Activated gamma-delta T cell (primary cell): ENCODE results near the gene USP53.
A peak's percentile ranks its signal among the peaks of the same experiment; 100 is the strongest.

Experiments used
- DNase-seq: peaks from one replicate; lab custom pipeline; 2025; lab: John Stamatoyannopoulos, UW
- total RNA-seq, 2 donors: gene quantifications; one replicate each; lab custom pipeline; 2026; lab: John Stamatoyannopoulos, UW

Gene USP53
- total RNA-seq, result 45.1 to 73.1 reads per million in 2 donors

- DNase-seq, result peak; percentile 88
Observed at GRCh38 chr4:119212234-119212963, at the start of gene USP53. TSS of gene USP53 (plus strand) at chr4:119212713. CDS start at chr4:119239760, 27,047 bp downstream.

DNA sequence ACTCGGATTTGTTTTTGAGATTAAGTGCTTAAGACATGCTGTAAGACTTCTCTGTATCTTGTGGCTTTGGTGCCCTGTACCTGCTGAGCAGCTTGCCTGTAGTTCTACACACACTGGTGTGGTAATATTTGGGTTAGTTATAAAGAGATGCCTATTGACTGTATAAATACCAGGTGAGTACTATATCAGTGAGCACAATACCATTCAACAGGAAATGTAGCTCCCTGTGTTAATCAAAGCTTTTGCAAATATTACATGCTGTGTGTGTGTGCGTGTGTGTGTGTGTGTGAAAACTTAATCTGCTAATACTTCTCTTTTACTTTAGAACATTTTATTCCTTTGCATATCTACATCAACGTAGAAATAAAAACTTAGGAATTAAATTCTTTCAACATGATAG lies 46.7 kb upstream of the USP53 start:
- DNase-seq, result no peak

- no peak for DNase-seq
Observed at GRCh38 chr4:119170195-119170594, 42.3 kb upstream of the USP53 start.

DNA sequence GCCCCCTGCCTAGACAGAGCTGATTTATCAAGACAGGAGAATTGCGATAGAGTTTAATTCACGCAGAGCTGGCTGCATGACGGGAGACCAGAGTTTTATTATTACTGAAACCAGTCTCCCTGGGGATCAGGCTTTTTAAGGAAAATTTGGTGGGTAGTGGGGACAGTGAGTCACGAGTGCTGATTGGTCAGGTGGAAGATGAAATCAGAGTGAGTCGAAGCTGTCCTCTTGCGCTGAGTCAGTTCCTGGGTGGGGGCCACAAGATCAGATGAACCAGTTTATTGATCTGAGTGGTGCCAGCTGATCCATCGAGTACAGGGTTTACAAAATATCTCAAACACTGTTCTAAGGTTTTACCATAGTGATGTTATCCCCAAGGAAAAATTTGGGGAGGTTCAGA lies 40.3 kb upstream of the USP53 start:
- no peak for DNase-seq

- peak; percentile 14 for DNase-seq
Observed at GRCh38 chr4:119173729-119174361, 38.7 kb upstream of the USP53 start.

DNA sequence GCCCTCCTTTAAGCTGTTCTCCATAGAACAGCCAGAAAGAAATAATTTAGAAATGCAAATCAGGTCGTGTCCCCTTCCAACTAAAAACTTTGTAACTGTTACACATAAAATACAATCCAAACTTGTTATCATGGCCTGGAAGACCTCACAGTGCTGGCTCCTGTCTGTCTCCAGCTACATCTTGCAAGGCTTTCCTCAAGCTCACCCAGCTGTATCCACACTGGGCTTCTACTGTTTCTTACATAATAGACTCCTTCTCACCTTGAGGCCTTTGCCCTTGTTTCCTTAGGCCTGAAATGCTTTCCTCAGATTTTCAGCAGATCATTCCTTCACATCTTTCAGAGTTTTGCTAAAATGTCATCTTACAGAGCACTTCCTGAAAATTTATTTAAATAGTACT lies 33.5 kb upstream of the USP53 start:
- DNase-seq, result no peak

DNA sequence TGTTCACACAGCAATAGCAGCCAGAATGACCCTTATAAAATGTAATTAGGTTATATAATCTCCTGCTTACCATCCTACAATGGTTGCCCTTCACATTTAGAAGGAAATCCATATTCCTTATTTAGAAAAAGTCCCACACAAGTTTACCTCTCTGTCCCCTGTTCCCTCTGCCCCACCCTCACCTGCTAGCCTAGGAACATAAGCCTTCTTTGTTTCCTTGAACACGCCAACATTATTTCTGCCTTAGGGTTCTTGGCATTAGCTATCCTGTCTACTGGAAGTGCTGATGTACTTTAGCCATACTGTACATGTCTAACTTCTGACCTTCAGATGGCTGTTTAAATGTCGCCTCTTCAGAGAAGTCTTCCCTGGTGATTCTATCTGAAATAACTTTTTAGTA lies 28.4 kb upstream of the USP53 start:
- no peak for DNase-seq

GRCh38 chr4:119189638-119190037 lies 22.9 kb upstream of the USP53 start:
- no peak for DNase-seq

DNA sequence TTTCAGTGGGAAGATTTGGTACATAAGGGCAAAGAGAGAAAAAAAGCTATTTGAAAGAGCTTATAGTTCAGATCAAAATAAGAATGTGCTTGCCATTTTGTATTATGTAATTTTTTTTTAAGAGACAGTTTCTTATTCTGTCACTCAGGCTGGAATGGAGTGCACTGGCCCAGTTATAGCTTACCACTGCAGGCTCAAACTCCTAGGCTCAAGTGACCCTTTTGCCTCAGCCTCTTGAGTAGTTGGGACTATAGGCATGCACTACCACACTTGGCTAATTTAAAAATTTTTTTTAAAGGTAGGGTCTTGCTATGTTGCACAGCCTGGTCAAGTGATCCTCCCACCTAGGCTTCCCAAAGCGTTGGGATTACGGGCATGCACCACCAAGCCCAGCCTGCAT lies 22.2 kb upstream of the USP53 start:
- no peak for DNase-seq

DNA sequence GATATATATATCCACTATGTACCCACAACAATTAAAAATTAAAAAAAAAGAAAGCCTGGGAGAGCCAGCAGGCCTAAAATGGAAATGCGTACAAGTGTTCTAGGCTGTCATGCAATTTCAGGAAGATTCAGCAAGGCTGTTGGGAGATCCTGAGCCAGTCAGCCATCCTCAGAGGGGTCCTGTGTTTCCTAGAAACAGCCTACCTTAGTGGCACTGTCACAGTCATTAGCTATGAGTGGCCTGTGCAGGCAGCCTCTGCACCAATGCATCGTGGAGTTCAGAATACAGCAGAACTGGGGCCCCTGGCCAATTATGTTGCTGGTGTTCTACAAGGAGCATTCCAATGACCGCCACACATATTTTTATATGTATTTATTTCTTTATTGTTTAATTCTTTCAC lies 21.0 kb upstream of the USP53 start:
- no peak for DNase-seq

DNA sequence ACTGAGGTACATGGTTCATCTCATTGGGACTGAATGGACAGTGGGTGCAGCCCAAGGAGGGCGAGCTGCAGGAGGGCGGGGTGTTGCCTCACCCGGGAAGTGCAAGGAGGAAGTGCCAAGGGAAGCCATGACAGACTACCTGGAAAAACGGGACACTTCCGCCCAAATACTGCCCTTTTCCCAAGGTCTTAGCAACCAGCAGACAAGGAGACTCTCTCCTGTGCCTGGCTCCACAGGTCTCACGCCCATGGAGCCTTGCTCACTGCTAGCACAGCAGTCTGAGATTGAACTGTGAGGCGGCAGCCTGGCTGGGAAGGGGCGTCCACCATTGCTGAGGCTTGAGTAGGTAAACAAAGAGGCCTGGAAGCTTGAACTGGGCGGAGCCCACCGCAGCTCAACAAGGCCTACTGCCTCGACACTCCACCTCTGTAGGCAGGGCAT lies 14.7 kb upstream of the USP53 start:
- no peak for DNase-seq

DNA sequence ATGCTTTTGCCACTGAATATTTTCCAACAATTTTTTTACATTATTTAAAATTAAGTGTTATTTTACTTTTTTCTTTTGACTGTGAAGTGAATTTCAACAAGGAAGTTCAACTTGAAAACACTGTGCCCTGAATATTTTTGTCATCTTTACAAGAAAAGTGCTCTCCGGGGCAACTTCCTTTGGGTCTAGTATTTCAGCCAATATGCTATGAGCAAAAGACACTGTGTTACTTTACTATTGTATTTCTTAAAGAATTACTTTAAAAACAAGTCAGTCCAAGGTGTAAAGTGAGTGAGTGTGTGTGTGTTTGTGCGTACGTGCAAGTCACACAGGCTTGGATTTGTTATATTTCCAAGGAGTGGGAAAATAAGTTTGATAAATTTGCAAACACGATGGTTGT lies 7.6 kb upstream of the USP53 start:
- no peak for DNase-seq

DNA sequence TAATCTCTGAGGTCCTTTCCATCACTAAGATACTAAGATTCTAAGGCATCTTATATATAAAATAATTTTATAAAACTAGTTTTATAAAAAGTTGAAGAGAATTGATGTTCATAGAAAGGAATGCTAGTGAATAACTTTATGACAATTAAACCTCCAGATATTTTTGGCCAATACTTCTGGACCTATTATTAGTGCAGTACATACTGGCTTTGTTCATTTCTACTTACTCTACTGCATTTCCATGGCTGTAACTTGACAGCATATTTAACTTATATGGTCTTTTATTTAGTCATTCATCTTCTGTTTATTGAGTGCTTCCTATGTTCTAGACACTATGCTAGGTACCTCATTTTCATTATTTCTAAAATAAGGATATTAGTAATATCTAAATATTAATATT lies 6.8 kb upstream of the USP53 start:
- no peak for DNase-seq

DNA sequence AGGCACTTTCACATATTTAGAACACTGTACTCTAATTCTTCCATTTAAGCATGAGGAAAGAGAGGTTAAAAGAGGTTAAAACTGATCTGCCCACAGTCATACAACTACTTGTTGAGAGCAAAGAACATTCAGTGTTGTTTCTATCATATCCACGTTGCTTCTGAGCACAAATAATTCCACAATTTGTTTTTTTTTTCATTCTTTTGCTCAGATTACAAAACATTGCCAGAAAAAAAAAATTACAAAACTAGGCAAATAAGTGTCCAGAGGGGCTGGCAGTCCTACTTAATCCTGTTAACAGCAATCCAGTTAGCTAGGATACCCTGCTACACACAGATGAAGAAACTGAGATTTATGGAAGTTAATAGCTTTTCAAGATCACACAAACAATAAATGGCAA lies 6.3 kb upstream of the USP53 start:
- DNase-seq, result no peak

DNA sequence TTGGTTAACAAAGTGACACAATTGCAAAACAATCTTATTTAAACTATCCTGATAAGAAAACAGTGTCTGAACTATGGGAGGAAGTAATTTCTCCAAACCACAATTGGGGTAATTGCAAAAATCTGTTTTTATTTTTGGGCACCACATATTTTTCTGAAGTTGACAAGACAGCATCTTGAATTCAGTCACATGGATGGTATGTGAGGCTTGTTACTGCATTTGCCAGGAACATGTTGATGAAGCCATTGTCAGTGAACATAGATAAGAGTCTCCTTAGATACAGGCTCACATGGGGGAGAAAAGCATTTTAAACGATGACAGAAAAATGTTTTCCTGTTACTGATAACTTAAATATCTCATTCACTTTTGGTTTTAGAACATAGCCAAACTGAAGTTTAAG lies 5.5 kb upstream of the USP53 start:
- DNase-seq, result no peak

DNA sequence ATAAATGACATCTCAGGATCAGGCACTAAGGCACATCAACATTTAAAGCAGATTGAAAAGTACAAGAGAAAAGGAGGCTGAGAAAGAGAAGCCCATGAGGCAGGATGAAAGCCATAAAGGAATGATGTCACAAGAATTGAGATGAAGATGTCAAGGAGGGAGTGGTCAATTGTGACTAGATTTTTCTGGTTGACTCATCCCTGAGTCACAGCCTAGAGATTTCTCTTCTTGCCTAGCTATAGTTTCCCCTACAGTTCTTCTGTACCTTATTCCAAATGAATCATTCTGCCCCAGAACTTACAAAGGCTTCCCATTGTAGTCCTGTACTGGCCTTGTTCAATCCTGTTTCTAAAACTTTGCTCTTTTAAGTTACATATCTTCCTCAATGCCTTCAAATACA lies 3.4 kb upstream of the USP53 start:
- no peak for DNase-seq

- DNase-seq, result no peak
Observed at GRCh38 chr4:119209586-119209985, 2.9 kb upstream of the USP53 start.

DNA sequence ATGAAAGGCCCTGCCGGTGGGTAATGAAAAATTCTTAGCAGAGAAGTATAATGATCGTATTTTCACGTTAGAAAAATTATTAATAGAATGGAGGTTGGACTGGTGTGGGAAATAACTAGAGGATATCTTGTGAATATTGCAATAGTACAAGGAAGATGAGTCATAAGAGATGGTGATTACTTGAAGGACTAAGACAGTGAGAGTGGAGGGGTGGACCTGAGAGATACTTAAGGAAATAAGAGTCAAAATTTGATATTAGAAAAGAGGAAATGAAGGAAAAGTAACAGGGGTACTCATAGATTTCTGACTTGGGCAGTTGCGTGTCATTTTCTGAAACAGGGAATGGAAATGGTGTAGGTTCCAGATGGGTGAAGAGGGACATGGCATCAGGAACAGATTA lies 1.7 kb upstream of the USP53 start:
- no peak for DNase-seq

GRCh38 chr4:119211867-119212233 lies 663 bp upstream of the USP53 start:
- no peak for DNase-seq

GRCh38 chr4:119212964-119213606 lies 572 bp downstream of the USP53 start:
- peak; percentile 30 for DNase-seq

DNA sequence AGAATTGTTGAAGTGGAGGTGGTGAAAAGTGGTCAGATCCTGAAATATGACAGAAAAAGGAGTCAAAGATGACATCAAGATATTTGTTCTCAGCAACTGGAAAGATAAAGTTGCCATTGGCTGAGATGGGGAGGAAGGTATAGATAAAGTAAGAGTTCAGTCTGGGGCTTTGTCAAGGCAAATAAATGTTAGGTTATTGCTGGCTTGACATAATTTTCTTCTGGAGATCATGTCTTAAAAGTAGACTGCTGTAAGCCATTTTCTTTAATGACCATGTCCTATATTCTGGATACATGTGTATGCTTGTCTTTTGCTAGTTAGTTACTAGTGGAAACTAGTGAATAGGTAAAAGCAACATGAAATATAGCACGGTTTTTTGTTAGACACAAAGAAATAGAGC lies 5.6 kb downstream of the USP53 start:
- no peak for DNase-seq

- DNase-seq, result no peak
Observed at GRCh38 chr4:119221412-119221811, 8.9 kb downstream of the USP53 start.

DNA sequence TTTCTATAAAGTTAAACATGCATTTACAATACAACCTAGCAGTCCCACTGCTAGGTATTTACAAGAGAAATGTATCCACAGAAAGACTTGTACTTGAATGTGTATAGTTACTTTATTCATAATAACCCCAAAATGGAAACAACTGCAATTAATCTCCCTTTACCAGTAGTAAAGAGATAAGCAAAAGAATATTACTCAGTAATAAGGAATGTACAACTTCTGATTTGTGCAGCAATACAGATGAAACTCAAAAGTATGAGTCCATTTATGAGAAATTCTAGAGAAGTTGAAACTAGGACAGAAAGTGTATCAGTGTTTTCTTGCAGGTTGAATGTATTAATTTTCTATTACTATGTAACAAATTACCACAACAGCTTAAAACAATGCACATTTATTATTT lies 15.2 kb downstream of the USP53 start:
- DNase-seq, result no peak
